HAP-1 (cell line): Measurements from ENCODE around the gene PTGR3.

Source experiments
- DNase-seq, 2 experiments: peaks; one replicate each; pipeline ENCODE4 v3.0.0-alpha.2; 2016 to 2020; ENCODE audit warnings: low spot score in 2 of 2
- H3K27me3 ChIP-seq: fragments of 250-450 bp; sonication (Bioruptor Pico); 2 replicates; pipeline ENCODE4 v1.5.1; 2020; ENCODE audit warnings: low read depth, mild to moderate bottlenecking, moderate library complexity
- H3K36me3 ChIP-seq: fragments of 250-450 bp; sonication (Bioruptor Pico); replicated peaks from 2 replicates; pipeline ENCODE4 v1.5.1; 2020; ENCODE audit warnings: mild to moderate bottlenecking
- H3K4me1 ChIP-seq: fragments of 250-450 bp; sonication (Bioruptor Pico); 2 replicates; pipeline ENCODE4 v1.5.1; 2020; ENCODE audit warnings: mild to moderate bottlenecking
- H3K4me3 ChIP-seq: fragments of 250-450 bp; sonication (Bioruptor Pico); 2 replicates; pipeline ENCODE4 v1.5.1; 2020; ENCODE audit warnings: mild to moderate bottlenecking, moderate library complexity
- H3K9me3 ChIP-seq: fragments of 250-450 bp; sonication (Bioruptor Pico); 2 replicates; pipeline ENCODE4 v1.5.1; 2020; ENCODE audit warnings: mild to moderate bottlenecking, moderate library complexity
- in situ Hi-C: fragments of 300-500 bp; cut with MboI; formaldehyde crosslinking; loops from 3 replicates; pipeline ENCODE4 v1.14.3; 2020; ENCODE audit warnings: low sequenced_read_pairs, inconsistent platforms, mixed read lengths

PTGR3 gene

DNA sequence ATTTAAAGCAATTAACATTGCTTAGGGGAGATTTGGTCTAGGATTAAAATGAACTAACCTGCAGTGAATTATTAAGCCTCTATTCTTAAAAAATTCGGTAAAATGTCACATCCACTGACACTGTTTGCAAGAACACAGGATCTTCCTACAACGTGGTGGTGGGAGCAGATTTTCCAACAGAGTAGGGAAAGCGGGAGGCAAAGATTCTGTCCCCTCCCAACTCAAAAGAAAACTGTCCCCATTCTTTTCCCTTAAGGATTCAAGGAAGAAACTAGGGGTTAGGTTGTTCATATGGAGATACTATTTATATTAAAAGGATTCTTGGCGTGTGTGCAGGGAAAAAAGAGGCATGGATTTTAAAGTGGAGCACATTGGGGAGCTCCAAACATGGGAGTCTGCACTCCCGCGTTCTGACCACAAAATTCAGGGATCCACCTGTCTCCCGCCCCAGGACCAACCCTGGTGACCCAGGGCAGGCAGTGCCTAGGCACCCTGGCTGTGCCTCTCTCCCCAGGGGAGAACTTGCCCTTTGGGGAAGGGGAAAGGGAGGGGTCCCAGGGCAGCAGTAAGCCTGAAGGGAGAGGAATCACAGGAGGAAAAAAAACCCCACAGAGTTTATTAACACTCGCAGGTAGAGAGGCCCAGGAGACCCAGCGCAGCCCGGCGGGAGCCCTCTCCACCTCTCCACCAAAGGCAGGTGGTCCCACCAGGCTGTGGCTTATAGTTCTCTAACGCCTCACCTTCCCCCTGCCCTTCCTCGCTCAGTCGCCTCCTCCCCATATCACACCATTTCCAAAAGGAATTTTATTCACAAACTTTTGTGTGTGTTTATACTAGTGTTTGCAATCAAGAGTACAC lies 2.3 kb downstream of the PTGR3 start:
- peak overlapping the region; percentile 57 for H3K4me3 ChIP-seq
- H3K36me3 ChIP-seq: no peaks in the 10 kb centered on the region
- H3K9me3 ChIP-seq: no peaks in the 10 kb centered on the region; the same call in 1 of the 2 replicates
- in situ Hi-C loops: no loop called here
- DNase-seq: peak in 1 of 2 experiments; percentile 24
- no peaks in the 10 kb centered on the region for H3K27me3 ChIP-seq
- peaks cover 21% of the 10 kb centered on the region for H3K4me1 ChIP-seq

DNA sequence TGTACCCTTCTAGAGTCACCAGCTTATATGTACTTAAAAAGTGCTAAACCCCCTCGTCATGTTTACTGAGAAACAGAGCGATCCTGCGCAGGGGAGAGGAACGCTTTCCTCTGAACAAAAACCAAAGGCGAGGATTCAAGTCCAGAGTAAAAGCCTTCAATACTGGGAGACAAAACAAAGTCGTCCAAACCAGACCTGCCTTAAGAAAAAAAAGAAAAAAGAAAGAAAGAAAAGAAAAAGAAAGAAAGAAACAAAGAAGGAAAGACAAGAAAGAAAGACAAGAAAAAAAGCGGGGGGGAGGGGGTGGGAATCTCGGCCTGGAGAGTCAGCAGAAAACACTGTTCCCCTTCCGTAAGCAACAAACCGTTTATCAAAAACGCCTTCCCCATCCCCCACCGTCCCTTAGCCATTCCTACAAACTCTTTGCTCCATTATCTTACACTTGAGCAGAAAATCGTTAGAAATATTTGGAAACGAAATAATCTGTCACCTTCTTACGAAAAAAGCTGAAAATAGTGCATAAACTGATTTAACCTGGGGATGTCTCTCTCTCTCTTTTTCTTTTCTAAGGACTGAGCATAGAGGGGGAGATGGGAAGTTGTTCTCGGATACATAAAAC lies 3.3 kb downstream of the PTGR3 start:
- no peaks in the 10 kb centered on the region; the same call in 1 of the 2 replicates for H3K9me3 ChIP-seq
- in situ Hi-C loops: no loop called here
- peak; percentile 30 to 43 for DNase-seq
- H3K4me3 ChIP-seq: peak overlapping the region; percentile 57
- no peaks in the 10 kb centered on the region for H3K36me3 ChIP-seq
- H3K27me3 ChIP-seq: no peaks in the 10 kb centered on the region
- H3K4me1 ChIP-seq: peaks cover 21% of the 10 kb centered on the region

DNA sequence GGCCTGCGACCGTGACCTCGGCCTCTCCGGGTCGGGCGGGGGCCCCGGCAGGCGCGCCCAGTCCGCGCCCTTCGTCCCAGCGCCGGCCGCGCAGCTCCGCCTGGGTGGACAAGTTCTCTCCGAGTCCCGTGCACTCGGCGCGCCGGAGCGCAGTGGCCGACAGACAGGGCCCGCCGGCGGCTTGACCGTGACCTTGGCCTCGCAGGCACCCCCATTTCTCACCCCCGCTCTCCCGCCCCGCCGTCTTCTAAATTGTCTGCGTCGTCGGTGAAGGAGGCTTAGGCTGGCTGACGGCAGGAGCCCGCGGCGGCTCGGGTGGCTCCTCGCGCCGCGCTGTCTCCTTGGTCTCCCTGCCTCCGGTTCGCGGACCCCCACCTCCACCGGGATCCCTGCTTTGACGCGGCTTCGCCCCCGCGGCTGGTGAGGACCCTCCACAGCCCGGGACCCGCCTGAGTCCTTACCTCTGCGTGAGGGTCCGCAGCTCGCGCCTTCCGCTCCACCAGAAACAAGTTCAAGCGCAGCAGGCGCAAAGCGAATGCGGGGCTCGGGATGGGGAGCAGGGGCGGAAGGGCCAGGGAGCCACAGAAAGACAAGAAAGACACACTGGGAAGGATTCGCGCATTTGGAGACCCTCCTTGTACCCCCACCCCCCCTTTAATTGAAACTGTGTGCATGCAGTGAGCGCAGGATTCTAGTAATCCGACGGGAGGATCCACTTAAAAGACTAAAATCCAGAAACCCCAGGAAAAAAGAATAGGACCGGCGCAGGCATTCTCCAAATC lies 4.0 kb downstream of the PTGR3 start:
- H3K27me3 ChIP-seq: no peaks in the 10 kb centered on the region
- in situ Hi-C loops: no loop called here
- H3K4me3 ChIP-seq: no peak overlapping the region
- no peaks in the 10 kb centered on the region for H3K36me3 ChIP-seq
- no peaks in the 10 kb centered on the region; the same call in 1 of the 2 replicates for H3K9me3 ChIP-seq
- no peak for DNase-seq
- peaks cover 16% of the 10 kb centered on the region for H3K4me1 ChIP-seq

DNA sequence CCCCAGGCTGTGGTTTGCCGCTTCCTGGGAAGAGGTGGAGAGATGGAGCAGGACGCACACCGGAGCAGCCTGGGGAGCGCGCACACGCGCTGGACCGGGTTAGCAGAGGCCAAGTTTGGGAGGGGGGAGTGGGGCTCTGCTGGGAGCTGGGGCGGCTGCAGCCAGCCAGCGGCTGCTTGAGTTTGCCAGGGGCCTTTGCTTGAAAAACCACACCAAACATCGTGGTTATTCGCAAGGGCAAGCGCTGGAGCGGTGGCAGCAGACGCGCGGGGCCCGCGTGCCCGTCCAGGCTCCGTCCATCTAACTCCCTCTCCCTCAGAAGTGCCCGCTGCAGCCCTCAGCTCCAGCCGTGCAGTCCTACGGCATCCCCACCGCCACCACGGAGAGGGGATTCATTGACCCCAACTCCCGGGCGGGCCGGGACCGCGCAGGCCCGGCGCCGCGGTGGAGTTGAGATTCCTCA lies 4.6 kb downstream of the PTGR3 start:
- Histone ChIP-seq H3K9me3 (no peaks in the 10 kb centered on the region; the same call in 1 of the 2 replicates), H3K4me1 (peaks cover 15% of the 10 kb centered on the region), H3K36me3 (no peaks in the 10 kb centered on the region), H3K27me3 (no peaks in the 10 kb centered on the region), H3K4me3 (no peak overlapping the region)
- in situ Hi-C loops: no loop called here
- no peak for DNase-seq

DNA sequence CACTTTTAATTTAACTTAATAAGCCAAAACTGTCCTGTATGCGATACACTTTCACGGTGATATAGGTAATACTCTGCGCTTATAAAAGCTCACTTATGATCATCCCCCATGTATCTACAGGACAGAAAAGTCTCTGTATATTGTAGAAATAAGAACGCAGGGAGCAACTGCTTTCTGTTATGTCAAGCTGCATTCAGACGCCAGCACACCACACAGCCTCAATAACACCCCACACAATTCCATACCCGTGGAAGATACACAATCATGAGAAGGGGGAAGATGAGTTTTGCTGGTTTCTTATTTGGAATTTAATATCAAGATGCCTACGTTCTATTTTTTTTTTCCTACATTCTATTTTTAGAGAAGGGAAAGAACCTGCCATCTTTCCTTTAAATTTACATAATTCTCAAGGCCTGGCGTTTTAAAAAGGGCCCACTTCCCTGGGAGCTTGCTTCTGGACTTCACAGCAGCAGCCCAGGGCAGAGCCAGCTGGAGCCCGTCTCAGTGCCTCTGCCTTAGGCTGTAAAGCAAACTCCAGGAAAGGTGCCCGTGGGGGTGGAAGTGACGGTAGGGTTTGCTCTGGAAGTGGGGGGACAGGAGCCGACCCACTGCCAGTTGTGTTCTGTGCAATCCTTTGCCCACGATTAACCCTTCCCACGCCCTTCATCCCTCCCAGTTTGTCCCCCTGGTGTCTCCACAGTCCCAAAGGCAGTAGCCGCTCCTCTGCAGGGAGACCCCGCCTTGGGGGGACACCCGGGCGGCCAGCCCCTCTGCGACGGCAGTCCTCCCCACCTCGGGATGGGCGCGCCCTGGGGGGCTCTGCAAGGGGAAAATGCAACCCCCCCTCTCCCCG lies 5.3 kb downstream of the PTGR3 start:
- Histone ChIP-seq H3K36me3 (no peaks in the 10 kb centered on the region), H3K4me1 (peaks cover 15% of the 10 kb centered on the region), H3K27me3 (no peaks in the 10 kb centered on the region), H3K4me3 (no peak overlapping the region), H3K9me3 (no peaks in the 10 kb centered on the region; the same call in 1 of the 2 replicates)
- in situ Hi-C loops: no loop called here
- DNase-seq: no peak

DNA sequence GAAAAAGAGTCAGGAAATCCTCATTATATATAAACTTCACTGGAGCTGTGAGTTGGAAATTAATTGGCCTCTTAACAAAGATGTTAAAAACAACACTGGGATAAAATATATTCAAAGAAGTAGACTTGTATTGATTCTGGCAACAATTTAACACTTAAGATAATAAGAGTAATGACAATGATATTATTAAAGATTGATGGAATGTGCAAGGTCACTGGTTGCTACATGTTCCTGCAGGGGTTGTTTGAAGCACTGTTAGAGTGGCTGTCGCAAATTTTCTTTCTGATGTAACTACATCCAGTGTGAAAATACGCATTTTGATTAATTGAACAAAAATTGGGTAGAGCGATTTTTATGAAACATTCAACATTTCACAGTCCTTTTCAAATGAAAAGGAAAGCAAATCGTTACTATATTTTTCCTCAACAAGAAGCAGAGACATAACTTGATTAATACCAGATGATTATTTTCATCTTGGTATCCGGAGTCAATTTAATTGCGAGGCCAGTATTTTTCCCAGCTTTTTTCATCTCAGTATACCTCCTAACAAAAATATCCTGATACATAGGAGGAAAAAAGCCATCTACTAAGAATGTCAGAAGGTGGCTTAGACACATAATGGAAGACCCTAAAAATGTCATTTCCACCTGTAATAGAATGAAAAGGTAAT lies 6.1 kb downstream of the PTGR3 start:
- Histone ChIP-seq H3K4me3 (no peak overlapping the region), H3K4me1 (peaks cover 15% of the 10 kb centered on the region), H3K27me3 (no peaks in the 10 kb centered on the region), H3K9me3 (no peaks in the 10 kb centered on the region; the same call in 1 of the 2 replicates), H3K36me3 (no peaks in the 10 kb centered on the region)
- in situ Hi-C loops: no loop called here
- DNase-seq: no peak

DNA sequence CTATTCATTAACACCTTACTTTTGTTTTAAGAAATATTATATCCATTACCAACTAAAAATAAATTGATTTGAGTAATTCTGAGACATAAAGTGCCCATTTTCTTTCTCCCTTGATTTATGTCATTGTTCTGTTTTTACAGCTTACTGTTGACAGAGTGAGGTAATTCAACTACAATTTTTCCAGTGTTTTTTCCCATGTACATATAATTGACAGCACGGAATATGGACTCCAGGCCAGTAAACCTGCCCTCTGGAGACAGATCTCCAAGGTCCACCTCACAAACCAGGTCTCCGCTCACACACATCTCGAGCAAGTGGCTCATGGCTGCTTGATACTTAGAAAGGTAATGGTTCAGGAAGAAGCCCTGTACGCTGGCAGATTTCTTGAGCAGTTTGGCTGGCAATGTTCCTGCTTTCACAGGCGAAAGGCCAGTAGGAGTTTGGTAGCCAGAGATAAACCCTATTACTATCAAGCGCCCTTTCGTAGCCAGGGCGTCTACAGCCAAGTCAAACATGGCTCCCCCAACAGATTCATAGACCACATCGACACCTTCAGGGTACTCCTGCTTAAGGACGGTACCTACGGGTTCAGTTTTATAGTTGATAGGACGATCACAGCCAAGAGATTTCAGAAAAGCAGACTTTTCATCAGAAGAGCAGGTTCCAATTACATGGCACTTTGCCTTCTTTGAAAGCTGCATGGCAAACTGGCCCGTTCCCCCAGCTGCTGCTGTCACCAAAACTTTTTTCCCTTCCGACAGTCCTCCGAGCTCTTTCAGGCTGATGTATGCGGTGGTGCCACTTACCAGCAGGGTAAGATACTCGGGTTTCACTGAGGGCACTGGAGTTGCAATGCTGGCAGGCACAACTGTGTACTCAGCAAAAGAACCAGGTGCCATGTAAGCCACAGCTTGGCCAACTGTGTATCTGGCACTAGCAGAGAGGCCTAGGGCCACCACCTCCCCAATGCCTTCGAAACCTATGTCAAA lies 7.4 kb downstream of the PTGR3 start:
- H3K36me3 ChIP-seq: no peaks in the 10 kb centered on the region
- in situ Hi-C loops: no loop called here
- DNase-seq: no peak
- no peaks in the 10 kb centered on the region; the same call in 1 of the 2 replicates for H3K9me3 ChIP-seq
- peaks cover 10% of the 10 kb centered on the region for H3K4me1 ChIP-seq
- no peak overlapping the region for H3K4me3 ChIP-seq
- H3K27me3 ChIP-seq: no peaks in the 10 kb centered on the region

DNA sequence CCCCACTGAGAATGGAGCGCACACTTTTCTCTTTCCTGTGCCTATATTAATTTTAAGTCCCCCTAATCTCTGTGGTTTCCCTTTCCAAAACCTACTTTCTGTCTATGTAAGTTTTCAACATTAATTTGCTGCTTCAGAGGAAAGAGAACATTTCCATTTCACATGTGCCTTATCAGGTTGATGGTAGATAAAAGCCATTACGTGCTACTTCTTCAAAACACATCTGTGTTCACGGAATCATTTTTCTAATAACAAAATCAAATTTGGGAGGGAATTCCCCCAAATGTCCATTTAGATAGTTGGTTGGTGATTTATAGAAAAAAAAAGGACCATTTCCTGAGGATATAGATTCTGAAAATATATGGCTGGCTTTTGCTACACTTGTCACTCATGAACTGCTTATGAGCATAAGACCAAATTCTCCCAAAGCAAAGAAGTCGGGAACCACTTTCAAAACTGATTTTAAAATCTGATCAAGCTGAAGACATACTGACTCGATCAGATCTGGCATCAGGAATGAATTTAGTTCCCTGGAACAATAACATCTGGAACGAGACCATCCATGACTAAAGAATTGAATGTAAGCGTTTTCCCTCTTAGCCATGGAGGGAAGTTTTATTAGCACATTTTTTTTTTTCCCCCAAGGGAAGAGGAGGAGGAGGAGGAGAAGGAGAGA lies 8.2 kb downstream of the PTGR3 start:
- no peaks in the 10 kb centered on the region for H3K36me3 ChIP-seq

DNA sequence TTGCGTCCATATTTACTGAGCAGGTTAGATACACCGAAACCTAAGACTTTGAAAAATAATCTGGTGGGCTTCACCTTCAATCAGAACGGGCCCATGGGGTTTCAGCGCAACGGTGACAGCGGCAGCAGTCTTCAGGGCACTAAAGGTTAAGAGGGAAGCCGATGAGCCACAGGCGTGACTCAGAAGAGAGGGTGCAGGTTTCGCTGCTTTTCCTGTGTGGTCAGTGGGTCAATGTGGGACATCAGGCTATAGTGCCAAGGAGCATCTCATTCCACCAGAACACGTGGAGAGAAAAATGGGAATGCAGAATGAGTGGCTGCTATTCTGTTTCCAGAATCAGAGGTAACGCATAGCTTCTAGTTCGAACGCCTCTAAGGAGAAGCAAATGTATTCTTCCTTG lies 8.9 kb downstream of the PTGR3 start:
- Histone ChIP-seq H3K27me3 (no peaks in the 10 kb centered on the region), H3K9me3 (no peaks in the 10 kb centered on the region), H3K4me1 (no peaks in the 10 kb centered on the region; the same call in 1 of the 2 replicates), H3K36me3 (no peaks in the 10 kb centered on the region), H3K4me3 (no peak overlapping the region)
- in situ Hi-C loops: no loop called here
- DNase-seq: no peak

More for the DNA sequence above, 8.2 kb downstream of the PTGR3 start:
- Histone ChIP-seq H3K4me1 (peaks cover 1% of the 10 kb centered on the region), H3K9me3 (no peaks in the 10 kb centered on the region; the same call in 1 of the 2 replicates), H3K4me3 (no peak overlapping the region), H3K27me3 (no peaks in the 10 kb centered on the region)
- no peak for DNase-seq
- in situ Hi-C loops: no loop called here

DNA sequence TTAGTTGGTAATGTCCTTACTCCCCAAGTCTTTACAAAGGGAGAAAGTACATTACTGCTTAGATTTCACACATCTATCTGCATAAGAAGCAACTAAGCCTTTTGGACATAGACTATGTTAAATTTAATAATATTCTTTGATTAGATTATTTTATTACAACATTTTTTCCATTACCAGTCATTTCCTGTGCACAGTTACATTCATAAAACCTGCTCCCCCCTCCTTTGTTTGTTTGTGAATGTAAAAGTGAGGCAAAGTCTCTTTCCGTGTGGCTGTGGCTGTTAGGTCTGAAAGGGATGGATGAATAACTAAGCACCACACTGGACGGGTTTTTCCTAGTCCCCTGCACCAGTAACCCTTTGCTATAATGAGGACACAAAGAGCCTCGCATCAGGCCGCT lies 9.6 kb downstream of the PTGR3 start:
- in situ Hi-C loops: loop anchor here (25.0 kb wide), 1 partner anchor 288 kb away; no protein-coding TSS in a partner anchor
- no peak for DNase-seq
- H3K4me1 ChIP-seq: no peaks in the 10 kb centered on the region
- no peaks in the 10 kb centered on the region for H3K9me3 ChIP-seq
- H3K27me3 ChIP-seq: no peaks in the 10 kb centered on the region
- no peak overlapping the region for H3K4me3 ChIP-seq
- H3K36me3 ChIP-seq: no peaks in the 10 kb centered on the region

DNA sequence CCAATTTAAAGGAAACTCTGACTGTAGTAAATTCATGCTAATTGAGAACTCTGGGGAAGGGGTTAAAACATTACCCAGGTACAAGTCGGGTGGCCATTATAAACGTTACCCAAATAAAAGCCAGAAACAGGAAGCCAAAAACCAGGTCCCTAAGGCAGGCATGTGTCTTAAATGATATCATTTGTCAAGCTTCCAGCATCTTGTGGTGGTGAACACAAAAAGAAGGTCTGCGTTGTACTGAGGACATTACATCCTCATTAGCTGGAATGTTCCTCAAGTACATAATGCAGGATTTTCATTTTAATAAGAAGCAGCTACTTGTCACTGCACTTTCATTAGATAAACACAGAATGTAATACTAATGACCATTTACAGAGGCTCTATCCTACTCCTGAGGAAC lies 10.9 kb downstream of the PTGR3 start:
- no peak overlapping the region for H3K4me3 ChIP-seq
- in situ Hi-C loops: loop anchor here (25.0 kb wide), 1 partner anchor 289 kb away; no protein-coding TSS in a partner anchor
- H3K9me3 ChIP-seq: no peaks in the 10 kb centered on the region
- no peak for DNase-seq
- H3K4me1 ChIP-seq: no peaks in the 10 kb centered on the region
- no peaks in the 10 kb centered on the region for H3K36me3 ChIP-seq
- no peaks in the 10 kb centered on the region for H3K27me3 ChIP-seq
